Measurements from ENCODE around the gene PCCA. TPM values are rescaled to one million over a fixed set of nuclear protein-coding genes. Genes with fewer than 3 reads are reported as not detected.
A peak's percentile ranks its signal among the peaks of the same experiment; 100 is the strongest.

PCCA gene
- total and polyA plus RNA-seq, 2 donors from 2014 or later = 86.2 to 222 TPM

- DNase-seq = peak in 2 of 5 donors; percentile 45 to 61
- FAIRE-seq = no peak
- Histone ChIP-seq H3K27ac (ENCODE audit: low read depth in 2 of 2, low read length in 2 of 2) (no peak overlapping the region), H3K9ac (ENCODE audit: low read length in 3 of 3) (no peak overlapping the region), H3K27me3 (ENCODE audit: control insufficient read depth, insufficient read depth, low read length) (no peaks in the 10 kb centered on the region), H3K4me1 (ENCODE audit: control insufficient read depth in 2 of 3, insufficient read depth in 2 of 3, low read depth in 1 of 3, low read length in 3 of 3) (peaks cover 0 to 13% (median 9%) of the 10 kb centered on the region in 3 donors), H3K9me3 (ENCODE audit: control insufficient read depth in 2 of 3, insufficient read depth in 1 of 3, low read length in 3 of 3) (no peaks in the 10 kb centered on the region), H3K4me3 (ENCODE audit: low read length in 3 of 3) (no peak overlapping the region), H3K36me3 (ENCODE audit: control insufficient read depth in 2 of 3, insufficient read depth in 3 of 3, low read length in 3 of 3) (no peaks in the 10 kb centered on the region)
- intact Hi-C loops (cut with DNase I) = no loop called here
- peak; percentile 37 for TF ChIP-seq CTCF (IDR thresholded peaks at IDR 0.05; ENCODE audit: borderline replicate concordance, extremely low read depth, insufficient read depth)
These were observed 453.9 kb downstream of the PCCA start for GRCh38 chr13:100542826-100543156.

- Histone ChIP-seq H3K36me3 (ENCODE audit: control insufficient read depth in 2 of 3, insufficient read depth in 3 of 3, low read length in 3 of 3) (no peaks in the 10 kb centered on the region), H3K9me3 (ENCODE audit: control insufficient read depth in 2 of 3, insufficient read depth in 1 of 3, low read length in 3 of 3) (no peaks in the 10 kb centered on the region), H3K4me1 (ENCODE audit: control insufficient read depth in 2 of 3, insufficient read depth in 2 of 3, low read depth in 1 of 3, low read length in 3 of 3) (peaks cover 0 to 15% (median 9%) of the 10 kb centered on the region in 3 donors), H3K27me3 (ENCODE audit: control insufficient read depth, insufficient read depth, low read length) (no peaks in the 10 kb centered on the region), H3K9ac (ENCODE audit: low read length in 3 of 3) (no peak overlapping the region), H3K27ac (ENCODE audit: low read depth in 2 of 2, low read length in 2 of 2) (peak overlapping the region; percentile 63 to 68), H3K4me3 (ENCODE audit: low read length in 3 of 3) (peak overlapping the region; percentile 25 to 38 (median 30))
- no peak for TF ChIP-seq CTCF (IDR thresholded peaks at IDR 0.05; ENCODE audit: borderline replicate concordance, extremely low read depth, insufficient read depth)
- DNase-seq (peak in 4 of 5 donors; percentile 33 to 79 (median 56)), FAIRE-seq (no peak)
- intact Hi-C loops (cut with DNase I) = no loop called here
These were observed 455.1 kb downstream of the PCCA start for GRCh38 chr13:100543872-100544602.

- Histone ChIP-seq H3K27me3 (ENCODE audit: control insufficient read depth, insufficient read depth, low read length) (no peaks in the 10 kb centered on the region), H3K4me1 (ENCODE audit: control insufficient read depth in 2 of 3, insufficient read depth in 2 of 3, low read depth in 1 of 3, low read length in 3 of 3) (peaks cover 0 to 15% (median 9%) of the 10 kb centered on the region in 3 donors), H3K9ac (ENCODE audit: low read length in 3 of 3) (no peak overlapping the region), H3K36me3 (ENCODE audit: control insufficient read depth in 2 of 3, insufficient read depth in 3 of 3, low read length in 3 of 3) (no peaks in the 10 kb centered on the region), H3K9me3 (ENCODE audit: control insufficient read depth in 2 of 3, insufficient read depth in 1 of 3, low read length in 3 of 3) (no peaks in the 10 kb centered on the region), H3K27ac (ENCODE audit: low read depth in 2 of 2, low read length in 2 of 2) (peak overlapping the region; percentile 63 to 74), H3K4me3 (ENCODE audit: low read length in 3 of 3) (peak overlapping the region in 1 of 3 donors; percentile 38)
- intact Hi-C loops (cut with DNase I) = no loop called here
- no peak for FAIRE-seq
- TF ChIP-seq CTCF (IDR thresholded peaks at IDR 0.05; ENCODE audit: borderline replicate concordance, extremely low read depth, insufficient read depth) = no peak
- DNase-seq = peak in 1 of 5 donors; percentile 91
These were observed 456.2 kb downstream of the PCCA start for GRCh38 chr13:100544866-100545683.
